H1 (cell line): ENCODE data around the gene GMCL2. TPM values are rescaled to one million over a fixed set of nuclear protein-coding genes. Genes with fewer than 3 reads are reported as not detected.

Source experiments
- CTCF ChIA-PET: fragments of 300-600 bp; sonication (Branson Sonifier 250); formaldehyde crosslinking; loops from one replicate; lab custom pipeline; 2021; ENCODE audit not compliant: partially characterized antibody; lab: Charles Lee
- POLR2A ChIA-PET: fragments of 300-600 bp; sonication (Branson Sonifier 250); formaldehyde crosslinking; loops from one replicate; lab custom pipeline; 2021; ENCODE audit warnings: inconsistent platforms; ENCODE audit not compliant: partially characterized antibody; lab: Charles Lee
- DNase-seq, 2 experiments: peaks; one replicate each; pipeline versions ENCODE4 v3.0.0 to v3.0.0-alpha.2; 2010 to 2022; ENCODE audit warnings: low spot score in 2 of 2, low read depth in 1 of 2, mixed read lengths in 1 of 2
- FAIRE-seq: peaks from 2 replicates; lab custom pipeline; 2011; peaks lifted over from hg19 to GRCh38; lab: Jason Lieb, UNC
- H2AFZ ChIP-seq: 2 replicates; pipeline ENCODE4 v1.8.1; 2012; ENCODE audit warnings: low read length, inconsistent platforms
- H2AK5ac ChIP-seq: 2 replicates; pipeline ENCODE4 v1.6.1; 2013; ENCODE audit warnings: low read depth, low read length
- H2BK120ac ChIP-seq: replicated peaks from 2 replicates; pipeline ENCODE3; 2013; ENCODE audit warnings: low read depth, low read length, inconsistent platforms
- H2BK12ac ChIP-seq: 2 replicates; pipeline ENCODE4 v1.6.1; 2013; ENCODE audit warnings: low read depth, low read length
- H2BK15ac ChIP-seq: 2 replicates; pipeline ENCODE4 v1.6.1; 2013; ENCODE audit warnings: low read length
- H2BK20ac ChIP-seq: 2 replicates; pipeline ENCODE4 v1.6.1; 2013; ENCODE audit warnings: low read length
- H2BK5ac ChIP-seq: 2 replicates; pipeline ENCODE4 v1.6.1; 2013; ENCODE audit warnings: low read depth, low read length
- H3K14ac ChIP-seq: 2 replicates; pipeline ENCODE4 v1.6.1; 2013; ENCODE audit warnings: inconsistent platforms; ENCODE audit not compliant: insufficient read length
- H3K18ac ChIP-seq: 2 replicates; pipeline ENCODE4 v1.6.1; 2013; ENCODE audit warnings: low read length; ENCODE audit errors: extremely low read depth
- H3K23ac ChIP-seq: 2 replicates; pipeline ENCODE4 v1.6.1; 2013; ENCODE audit warnings: inconsistent platforms; ENCODE audit not compliant: insufficient read length
- H3K23me2 ChIP-seq: 2 replicates; pipeline ENCODE4 v1.6.1; 2013; ENCODE audit warnings: low read depth, low read length
- H3K27ac ChIP-seq: 2 replicates; pipeline ENCODE4 v1.6.1; 2011; ENCODE audit warnings: low read depth, low read length, inconsistent platforms
- H3K27me3 ChIP-seq, 4 experiments: replicated peaks in 1 of 4; 1 replicate in 1 of 4; 2 replicates in 3 of 4; pipeline versions ENCODE4 v1.6.1 to v1.8.1; 2011 to 2013; ENCODE audit warnings: low read length in 3 of 4, mild to moderate bottlenecking in 3 of 4, inconsistent platforms in 2 of 4, mixed read lengths in 2 of 4, moderate library complexity in 1 of 4; ENCODE audit not compliant: control insufficient read depth in 3 of 4, insufficient read depth in 3 of 4; ENCODE audit errors: extremely low read depth in 1 of 4
- H3K36me3 ChIP-seq, 4 experiments: 2 replicates each; pipeline versions ENCODE4 v1.6.1 to v1.8.1; 2011 to 2013; ENCODE audit warnings: mild to moderate bottlenecking in 4 of 4, low read length in 3 of 4, moderate library complexity in 2 of 4, control low read depth in 1 of 4, inconsistent platforms in 1 of 4; ENCODE audit not compliant: insufficient read depth in 4 of 4, control insufficient read depth in 2 of 4
- H3K4ac ChIP-seq: replicated peaks from 2 replicates; pipeline ENCODE3; 2013; ENCODE audit warnings: low read length, low read depth, mixed read lengths, inconsistent platforms; ENCODE audit not compliant: insufficient read length
- H3K4me1 ChIP-seq, 4 experiments: replicated peaks in 1 of 4; 1 replicate in 1 of 4; 2 replicates in 3 of 4; pipeline versions ENCODE4 v1.6.1 to v1.8.1; 2011 to 2013; ENCODE audit warnings: low read length in 3 of 4, inconsistent platforms in 2 of 4, mixed read lengths in 1 of 4; ENCODE audit not compliant: insufficient read depth in 4 of 4, control insufficient read depth in 3 of 4
- H3K4me2 ChIP-seq, 2 experiments: 2 replicates each; pipeline versions ENCODE4 v1.6.1 to v1.8.1; 2011 to 2013; ENCODE audit warnings: low read depth in 2 of 2, low read length in 2 of 2, control low read depth in 1 of 2, inconsistent platforms in 1 of 2, mild to moderate bottlenecking in 1 of 2; ENCODE audit not compliant: insufficient read depth in 1 of 2
- H3K4me3 ChIP-seq, 4 experiments: fragments of 200-600, 300-600 bp in 1 of 4; sonication (generic), shearing (Covaris generic), sonication (Bioruptor Twin) in 1 of 4; 2 replicates each; pipeline versions ENCODE4 v1.5.1 to v1.8.1; 2011 to 2016; ENCODE audit warnings: low read length in 4 of 4, low read depth in 3 of 4, control low read depth in 2 of 4, inconsistent platforms in 2 of 4, mild to moderate bottlenecking in 2 of 4, mixed read lengths in 1 of 4, moderate library complexity in 1 of 4; ENCODE audit not compliant: insufficient read depth in 2 of 4; ENCODE audit errors: extremely low read depth in 1 of 4
- H3K56ac ChIP-seq: replicated peaks from 2 replicates; pipeline ENCODE3; 2013; ENCODE audit warnings: low read depth, mild to moderate bottlenecking, mixed read lengths, low read length, inconsistent platforms; ENCODE audit not compliant: insufficient read length
- H3K79me1 ChIP-seq: 2 replicates; pipeline ENCODE4 v1.6.1; 2013; ENCODE audit warnings: low read depth, low read length, control low read depth
- H3K79me2 ChIP-seq, 2 experiments: 2 replicates each; pipeline versions ENCODE4 v1.6.1 to v1.8.1; 2012 to 2013; ENCODE audit warnings: low read length in 2 of 2, mild to moderate bottlenecking in 2 of 2, inconsistent platforms in 1 of 2; ENCODE audit not compliant: insufficient read depth in 2 of 2, control insufficient read depth in 1 of 2
- H3K9ac ChIP-seq, 4 experiments: replicated peaks in 1 of 4; 1 replicate in 1 of 4; 2 replicates in 3 of 4; pipeline versions ENCODE4 v1.6.1 to v1.8.1; 2011 to 2013; ENCODE audit warnings: low read depth in 3 of 4, low read length in 3 of 4, control low read depth in 2 of 4, mild to moderate bottlenecking in 2 of 4, moderate library complexity in 2 of 4, inconsistent platforms in 1 of 4; ENCODE audit errors: extremely low read depth in 1 of 4
- H3K9me3 ChIP-seq, 2 experiments: 2 replicates each; pipeline versions ENCODE4 v1.6.1 to v1.8.1; 2012 to 2013; ENCODE audit warnings: mild to moderate bottlenecking in 2 of 2, moderate library complexity in 2 of 2, control low read depth in 1 of 2, inconsistent platforms in 1 of 2, low read depth in 1 of 2, low read length in 1 of 2, mixed read lengths in 1 of 2; ENCODE audit not compliant: insufficient read depth in 2 of 2
- H4K20me1 ChIP-seq, 2 experiments: replicated peaks in 1 of 2; 2 replicates each; pipeline versions ENCODE3 to v1.8.1; 2011 to 2013; ENCODE audit warnings: inconsistent platforms in 2 of 2, low read length in 2 of 2, mild to moderate bottlenecking in 1 of 2; ENCODE audit not compliant: insufficient read depth in 2 of 2, control insufficient read depth in 1 of 2
- H4K5ac ChIP-seq: 2 replicates; pipeline ENCODE4 v1.6.1; 2013; ENCODE audit warnings: low read length, low read depth, mixed read lengths, inconsistent platforms; ENCODE audit not compliant: insufficient read length
- H4K8ac ChIP-seq: 2 replicates; pipeline ENCODE4 v1.8.0; 2013; ENCODE audit warnings: mild to moderate bottlenecking, moderate library complexity, low read length, inconsistent platforms; ENCODE audit not compliant: insufficient read depth; ENCODE audit errors: extremely low read depth
- H4K91ac ChIP-seq: replicated peaks from 2 replicates; pipeline ENCODE3; 2013; ENCODE audit warnings: low read length, mixed read lengths, inconsistent platforms; ENCODE audit not compliant: insufficient read length
- ASH2L ChIP-seq: fragments of 200-600, 300-600 bp; sonication (generic); IDR thresholded peaks from one replicate; pipeline ENCODE4 v1.7.1; 2017; ENCODE audit warnings: low read length
- CHD1 ChIP-seq: IDR thresholded peaks from 2 replicates; pipeline ENCODE4 v1.6.1; 2012; ENCODE audit warnings: low read depth, low read length, improper control_type of control experiment
- EGR1 ChIP-seq: IDR thresholded peaks from 2 replicates; pipeline ENCODE4 v1.6.1; 2011; ENCODE audit warnings: low read depth, low read length, borderline replicate concordance
- EZH2 ChIP-seq: fragments of 200-600 bp; sonication (generic); IDR thresholded peaks from 2 replicates; pipeline ENCODE4 v1.7.1; 2012; ENCODE audit warnings: low read depth, mild to moderate bottlenecking, moderate library complexity, low read length, inconsistent platforms; ENCODE audit not compliant: severe bottlenecking
- JUND ChIP-seq: IDR thresholded peaks from 2 replicates; pipeline ENCODE4 v1.6.1; 2011; ENCODE audit warnings: mild to moderate bottlenecking, improper control_type of control experiment, low read length
- KDM1A ChIP-seq: fragments of 200-600, 300-600 bp; sonication (generic); IDR thresholded peaks from 2 replicates; pipeline ENCODE4 v1.7.1; 2016; ENCODE audit warnings: mild to moderate bottlenecking, low read length, borderline replicate concordance
- MAX ChIP-seq: IDR thresholded peaks from 2 replicates; pipeline ENCODE4 v1.6.1; 2012; ENCODE audit warnings: inconsistent platforms
- NRF1 ChIP-seq: IDR thresholded peaks from 2 replicates; pipeline ENCODE4 v1.6.1; 2011; ENCODE audit warnings: mild to moderate bottlenecking, low read depth, low read length, improper control_type of control experiment
- POLR2A ChIP-seq, 2 experiments: IDR thresholded peaks; 1 replicate in 1 of 2; 2 replicates in 1 of 2; pipeline ENCODE4 v1.6.1; 2011; ENCODE audit warnings: low read depth in 2 of 2, low read length in 2 of 2, mild to moderate bottlenecking in 2 of 2; ENCODE audit errors: control extremely low read depth in 1 of 2
- POU5F1 ChIP-seq: IDR thresholded peaks from 2 replicates; pipeline ENCODE4 v1.6.1; 2011; ENCODE audit warnings: low read depth, mild to moderate bottlenecking, low read length, moderate library complexity
- RAD21 ChIP-seq, 2 experiments: IDR thresholded peaks in 1 of 2; conservative IDR thresholded peaks in 1 of 2; 2 replicates each; pipeline ENCODE4 v1.6.1; 2011; ENCODE audit warnings: low read depth in 2 of 2, low read length in 2 of 2, improper control_type of control experiment in 1 of 2, inconsistent platforms in 1 of 2, mild to moderate bottlenecking in 1 of 2, moderate library complexity in 1 of 2
- RBBP5 ChIP-seq: IDR thresholded peaks from 2 replicates; pipeline ENCODE4 v1.7.1; 2012; ENCODE audit warnings: low read depth, mild to moderate bottlenecking, inconsistent platforms, low read length, moderate library complexity, borderline replicate concordance
- SIRT6 ChIP-seq: IDR thresholded peaks from one replicate; pipeline ENCODE4 v1.7.1; 2012; ENCODE audit warnings: low read length, inconsistent platforms
- SUZ12 ChIP-seq: fragments of 200-600 bp; sonication (generic); IDR thresholded peaks from 2 replicates; pipeline ENCODE4 v1.6.1; 2012; ENCODE audit warnings: mild to moderate bottlenecking, inconsistent platforms, low read length, moderate library complexity, mixed read lengths
- WGBS, 2 experiments: shearing (Covaris generic) in 1 of 2; methylation state at CpG; one replicate each; pipeline versions ENCODE4 v1.1.6 to v1.1.7; 2013 to 2015; ENCODE audit warnings: low lambda C conversion rate in 2 of 2, mixed read lengths in 2 of 2, inconsistent platforms in 1 of 2, low coverage in 1 of 2, missing lambda C conversion rate in 1 of 2; ENCODE audit not compliant: insufficient replicate concordance in 2 of 2, insufficient coverage in 1 of 2, insufficient read length in 1 of 2; ENCODE audit errors: extremely low coverage in 1 of 2, missing lambda C conversion rate in 1 of 2; 5-methylcytosine and 5-hydroxymethylcytosine counted together
- polyA plus RNA-seq, 7 experiments: library from polyadenylated mRNA; depleted of rRNA in 3 of 7; stranded (reverse) in 5 of 7; unstranded in 2 of 7; fragments of >200 nt in 5 of 7; fragments of 200-250 nt in 2 of 7; gene quantifications; 1 replicate in 5 of 7; 2 replicates in 1 of 7; 4 replicates in 1 of 7; pipeline versions ENCODE4 v1.2.1 to v1.2.3, GENCODE V29; 2011 to 2013; ENCODE audit warnings: missing spikeins in 2 of 7, mixed read lengths in 2 of 7
- total RNA-seq: library from RNA; stranded (reverse); fragmentation: NEBNext Ultra II Directional; extraction: Animal tissue kit (Norgen Biotek cat#: 25700); gene quantifications from 2 replicates; pipeline ENCODE4 v1.2.1, GENCODE V29; 2021

GMCL2 gene
- total and polyA plus RNA-seq, 2 of the 8 experiments (the other 6 are each of a cell fraction or from before 2014, with no cell fraction given), result 0.13 TPM; not detected in 1

GRCh38 chr5:178196281-178196812 is 9.2 kb upstream of the GMCL2 start:
- FAIRE-seq (no peak), DNase-seq (no peak)
- no peak overlapping the region for H2BK15ac ChIP-seq
- no peaks in the 10 kb centered on the region for H3K23me2 ChIP-seq
- 84% methylated on average over 7 of the region's 7 CpGs; no CpG with 5 or more reads in 1 of the 2 experiments for whole genome bisulfite sequencing, 2 experiments
- no peak overlapping the region for H2BK20ac ChIP-seq
- H2BK120ac ChIP-seq, result no peak overlapping the region
- H2BK12ac ChIP-seq, result no peak overlapping the region
- H3K4me1 ChIP-seq, result peaks cover 0 to 10% (median 3%) of the 10 kb centered on the region in 4 experiments; a peak in 3 of 7 replicates
- H3K9ac ChIP-seq, result no peak overlapping the region
- H2AFZ ChIP-seq, result no peak overlapping the region
- no peaks in the 10 kb centered on the region for H3K36me3 ChIP-seq
- peaks cover 0 to 4% of the 10 kb centered on the region in 2 experiments; a peak in 2 of 4 replicates for H3K9me3 ChIP-seq
- no peak overlapping the region for H3K4me2 ChIP-seq
- no peak overlapping the region for H2BK5ac ChIP-seq
- no peak overlapping the region for H3K14ac ChIP-seq
- no peak overlapping the region for H3K4me3 ChIP-seq
- no peak overlapping the region for H3K23ac ChIP-seq
- H3K79me1 ChIP-seq, result no peaks in the 10 kb centered on the region
- no peak overlapping the region for H2AK5ac ChIP-seq
- H4K8ac ChIP-seq, result no peak overlapping the region
- no peak overlapping the region for H4K91ac ChIP-seq
- H3K56ac ChIP-seq, result no peak overlapping the region
- CTCF ChIA-PET, result interaction anchor here (0.9 to 3.7 kb wide), 18 partner anchors 7 to 118 kb away, joined by 3 to 54 read pairs (median 5); no protein-coding TSS in a partner anchor
- H3K79me2 ChIP-seq, result no peaks in the 10 kb centered on the region
- no peaks in the 10 kb centered on the region for H4K20me1 ChIP-seq
- H3K27ac ChIP-seq, result no peak overlapping the region
- POLR2A ChIA-PET, result interaction anchor here (31.3 to 38.5 kb wide), 2 partner anchors 7 to 12 kb away, joined by 985 read pairs; partner anchors contain the start of genes GMCL2 and HNRNPAB
- H4K5ac ChIP-seq, result no peak overlapping the region
- H3K18ac ChIP-seq, result no peak overlapping the region
- no peaks in the 10 kb centered on the region; a peak in 1 of 7 replicates for H3K27me3 ChIP-seq
- H3K4ac ChIP-seq, result no peak overlapping the region
- TF ChIP-seq CHD1, result no peak
- TF ChIP-seq RAD21 (IDR thresholded peaks at IDR 0.05 in 1 of 2, conservative IDR thresholded peaks at IDR 0.05 in 1 of 2; ENCODE audit: low read depth in 2 of 2, low read length in 2 of 2), result no peak
- TF ChIP-seq POLR2A (IDR thresholded peaks at IDR 0.05; ENCODE audit: control extremely low read depth in 1 of 2, low read depth in 2 of 2, low read length in 2 of 2), result no peak
- TF ChIP-seq SUZ12, result no peak
- TF ChIP-seq NRF1, result no peak
- no peak for TF ChIP-seq RBBP5
- TF ChIP-seq SIRT6, result no peak
- TF ChIP-seq ASH2L, result no peak
- TF ChIP-seq MAX, result no peak
- no peak for TF ChIP-seq POU5F1
- TF ChIP-seq KDM1A, result no peak
- no peak for TF ChIP-seq EGR1
- TF ChIP-seq EZH2, result no peak
- TF ChIP-seq JUND, result no peak
